H9 (cell line): ENCODE data around the gene PLCH2. TPM values are rescaled to one million over a fixed set of nuclear protein-coding genes. Genes with fewer than 3 reads are reported as not detected.

Source experiments
- DNase-seq: peaks from one replicate; pipeline ENCODE4 v3.0.0-alpha.2; 2017
- H2AFZ ChIP-seq: one replicate; pipeline ENCODE4 v1.6.1; 2013; ENCODE audit warnings: mild to moderate bottlenecking, low read length, control low read depth, moderate library complexity
- H2AK5ac ChIP-seq: 2 replicates; pipeline ENCODE4 v1.6.1; 2013; ENCODE audit warnings: low read length, control low read depth, mixed read lengths; ENCODE audit not compliant: insufficient read length
- H2BK120ac ChIP-seq: one replicate; pipeline ENCODE4 v1.6.1; 2013; ENCODE audit warnings: low read depth, mild to moderate bottlenecking, low read length, control low read depth, inconsistent platforms; ENCODE audit not compliant: poor library complexity, severe bottlenecking
- H2BK12ac ChIP-seq: 2 replicates; pipeline ENCODE4 v1.6.1; 2013; ENCODE audit warnings: low read length, control low read depth, mixed read lengths, low read depth; ENCODE audit not compliant: insufficient read length
- H2BK15ac ChIP-seq: 2 replicates; pipeline ENCODE4 v1.6.1; 2013; ENCODE audit warnings: low read depth, low read length, control low read depth
- H2BK20ac ChIP-seq: one replicate; pipeline ENCODE4 v1.6.1; 2013; ENCODE audit warnings: low read depth, mild to moderate bottlenecking, low read length, control low read depth, inconsistent platforms; ENCODE audit not compliant: poor library complexity, severe bottlenecking
- H2BK5ac ChIP-seq: 2 replicates; pipeline ENCODE4 v1.6.1; 2013; ENCODE audit warnings: low read length, control low read depth, mixed read lengths; ENCODE audit not compliant: insufficient read length
- H3K14ac ChIP-seq: 2 replicates; pipeline ENCODE4 v1.6.1; 2013; ENCODE audit warnings: low read length, control low read depth; ENCODE audit not compliant: insufficient read depth
- H3K18ac ChIP-seq: 2 replicates; pipeline ENCODE4 v1.6.1; 2013; ENCODE audit warnings: low read depth, mild to moderate bottlenecking, mixed read lengths, low read length, control low read depth; ENCODE audit not compliant: insufficient read length
- H3K23ac ChIP-seq: 2 replicates; pipeline ENCODE4 v1.6.1; 2013; ENCODE audit warnings: low read length, control low read depth, mixed read lengths, low read depth; ENCODE audit not compliant: insufficient read length
- H3K23me2 ChIP-seq: 2 replicates; pipeline ENCODE4 v1.6.1; 2013; ENCODE audit warnings: low read depth, mild to moderate bottlenecking, mixed read lengths, low read length, control low read depth; ENCODE audit not compliant: insufficient read length, poor library complexity, severe bottlenecking
- H3K27ac ChIP-seq: 2 replicates; pipeline ENCODE4 v1.5.1; 2013; ENCODE audit warnings: low read length, control low read depth, mixed read lengths, low read depth; ENCODE audit not compliant: insufficient read length
- H3K27me3 ChIP-seq: 2 replicates; pipeline ENCODE4 v1.6.1; 2013; ENCODE audit warnings: low read length, control low read depth, inconsistent platforms; ENCODE audit not compliant: insufficient read depth
- H3K4ac ChIP-seq: 2 replicates; pipeline ENCODE4 v1.6.1; 2013; ENCODE audit warnings: low read depth, mild to moderate bottlenecking, control low read depth, inconsistent platforms, low read length, moderate library complexity
- H3K4me1 ChIP-seq: 2 replicates; pipeline ENCODE4 v1.6.1; 2013; ENCODE audit warnings: low read length, control low read depth, inconsistent platforms; ENCODE audit not compliant: insufficient read depth
- H3K4me2 ChIP-seq: 2 replicates; pipeline ENCODE4 v1.6.1; 2013; ENCODE audit warnings: low read length, control low read depth, mixed read lengths; ENCODE audit not compliant: insufficient read length, insufficient read depth
- H3K56ac ChIP-seq: 2 replicates; pipeline ENCODE4 v1.6.1; 2013; ENCODE audit warnings: low read depth, mild to moderate bottlenecking, mixed read lengths, low read length, control low read depth; ENCODE audit not compliant: insufficient read length
- H3K79me1 ChIP-seq: 2 replicates; pipeline ENCODE4 v1.6.1; 2013; ENCODE audit warnings: low read depth, mild to moderate bottlenecking, moderate library complexity, low read length, control low read depth, inconsistent platforms; ENCODE audit not compliant: insufficient read depth, poor library complexity, severe bottlenecking
- H3K79me2 ChIP-seq: 2 replicates; pipeline ENCODE4 v1.6.1; 2013; ENCODE audit warnings: low read length, control low read depth, inconsistent platforms; ENCODE audit not compliant: insufficient read depth
- H3K9ac ChIP-seq: 2 replicates; pipeline ENCODE4 v1.6.1; 2013; ENCODE audit warnings: low read length, control low read depth, mixed read lengths; ENCODE audit not compliant: insufficient read length; ENCODE audit errors: extremely low read depth
- H3K9me3 ChIP-seq: one replicate; pipeline ENCODE4 v1.6.1; 2013; ENCODE audit warnings: low read depth, low read length, inconsistent platforms; ENCODE audit not compliant: control insufficient read depth
- H3T11ph ChIP-seq: one replicate; pipeline ENCODE4 v1.6.1; 2013; ENCODE audit warnings: mild to moderate bottlenecking, low read length, control low read depth, inconsistent platforms
- H4K20me1 ChIP-seq: one replicate; pipeline ENCODE4 v1.6.1; 2013; ENCODE audit not compliant: control insufficient read depth, insufficient read length, insufficient read depth
- H4K5ac ChIP-seq: 2 replicates; pipeline ENCODE4 v1.6.1; 2013; ENCODE audit warnings: low read depth, mild to moderate bottlenecking, mixed read lengths, low read length, control low read depth; ENCODE audit not compliant: insufficient read length
- H4K8ac ChIP-seq: replicated peaks from 2 replicates; pipeline ENCODE4 v1.6.1; 2013; ENCODE audit warnings: low read length, control low read depth, mixed read lengths, low read depth; ENCODE audit not compliant: insufficient read length
- H4K91ac ChIP-seq: 2 replicates; pipeline ENCODE4 v1.6.1; 2013; ENCODE audit warnings: low read depth, mild to moderate bottlenecking, moderate library complexity, mixed read lengths, low read length, control low read depth; ENCODE audit not compliant: insufficient read length
- H3K27ac Mint-ChIP-seq, 3 experiments: 2 replicates in 2 of 3; 3 replicates in 1 of 3; pipeline ENCODE4 v1.8.0; 2020 to 2021; ENCODE audit warnings: mixed read lengths in 3 of 3, mild to moderate bottlenecking in 1 of 3, moderate library complexity in 1 of 3
- H3K27me3 Mint-ChIP-seq: 2 replicates; pipeline ENCODE4 v1.8.0; 2021; ENCODE audit warnings: low read depth, mild to moderate bottlenecking, moderate library complexity, mixed read lengths
- H3K36me3 Mint-ChIP-seq, 3 experiments: 2 replicates in 2 of 3; 3 replicates in 1 of 3; pipeline ENCODE4 v1.8.0; 2020 to 2021; ENCODE audit warnings: low read depth in 3 of 3, mixed read lengths in 3 of 3; ENCODE audit not compliant: insufficient read depth in 1 of 3
- H3K4me1 Mint-ChIP-seq, 2 experiments: 2 replicates each; pipeline ENCODE4 v1.8.0; 2020; ENCODE audit warnings: mixed read lengths in 2 of 2
- H3K4me3 Mint-ChIP-seq, 2 experiments: 2 replicates in 1 of 2; 3 replicates in 1 of 2; pipeline ENCODE4 v1.8.0; 2020 to 2021; ENCODE audit warnings: mild to moderate bottlenecking in 2 of 2, mixed read lengths in 2 of 2, moderate library complexity in 1 of 2
- H3K9me3 Mint-ChIP-seq, 2 experiments: 2 replicates in 1 of 2; 3 replicates in 1 of 2; pipeline ENCODE4 v1.8.0; 2020; ENCODE audit warnings: mild to moderate bottlenecking in 2 of 2, mixed read lengths in 2 of 2, moderate library complexity in 1 of 2
- WGBS: extraction: QIAGEN DNeasy Blood & Tissue Kit; methylation state at CpG from one replicate; pipeline ENCODE4 v1.1.7; 2013; ENCODE audit warnings: missing lambda C conversion rate, low lambda C conversion rate, mixed read lengths; ENCODE audit not compliant: insufficient read length; ENCODE audit errors: extremely low coverage; 5-methylcytosine and 5-hydroxymethylcytosine counted together
- total RNA-seq: library from RNA; stranded (reverse); gene quantifications from 2 replicates; pipeline ENCODE4 v1.2.1, GENCODE V29; 2021
- TF ChIP-seq, protein P1 (sequence below): fragments of 200-600 bp; sonication (generic); conservative IDR thresholded peaks from 3 replicates; pipeline ENCODE4 v1.8.0; 2021; ENCODE audit warnings: antibody characterized with exemption, mild to moderate bottlenecking

PLCH2 gene
- total RNA-seq, 1 experiment from 2014 or later: 0.09 TPM

DNA sequence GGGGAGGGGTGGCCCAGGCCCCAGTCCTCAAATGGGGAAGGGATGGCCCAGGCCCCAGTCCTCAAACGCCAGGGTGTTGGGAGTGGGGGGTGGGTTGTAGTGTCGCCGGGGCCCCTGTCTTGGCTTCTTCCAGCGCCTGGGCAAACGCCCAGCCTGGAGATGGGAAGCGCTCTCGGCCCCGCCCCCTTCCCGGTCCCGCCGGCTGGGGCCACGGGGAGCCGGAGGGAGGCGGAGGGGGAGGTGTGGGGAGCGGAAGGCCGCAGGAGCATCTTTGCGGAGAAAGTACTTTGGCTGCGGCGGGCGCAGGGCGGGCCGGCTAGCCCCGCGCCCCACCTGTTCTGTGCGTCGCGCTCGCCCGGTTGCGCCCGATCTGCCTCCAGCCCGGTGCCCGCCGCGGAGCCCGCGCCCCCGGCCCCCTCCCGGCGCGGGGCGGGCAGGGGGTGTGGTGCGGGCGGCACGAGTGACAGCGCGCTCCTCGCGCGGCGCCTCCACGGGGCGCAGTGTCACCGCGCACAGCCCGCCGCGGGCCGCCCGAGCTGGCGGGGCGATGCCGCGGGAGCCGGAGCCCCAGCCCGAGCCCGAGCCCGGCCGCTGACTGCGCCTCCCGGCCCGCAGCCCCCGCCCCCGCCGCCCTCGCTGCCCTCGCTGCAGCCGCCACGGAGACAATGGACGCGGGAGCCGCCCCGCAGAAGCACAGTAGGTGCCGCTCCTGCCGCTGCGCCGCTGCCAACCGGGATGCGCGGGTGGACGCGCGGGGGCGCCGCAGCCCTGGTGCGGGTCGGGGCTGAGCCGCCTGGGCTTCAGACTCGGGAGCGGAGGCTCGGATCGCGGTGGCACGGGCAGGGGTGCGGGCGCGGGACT, 32.6 kb upstream of the PLCH2 start:
- no peak overlapping the region for H3K9ac ChIP-seq
- peak overlapping the region in 1 of 2 experiments; percentile 63; a peak in 1 of 5 replicates for H3K4me3 Mint-ChIP-seq
- peaks cover 6% of the 10 kb centered on the region for H3K23me2 ChIP-seq
- no peak overlapping the region for H2BK20ac ChIP-seq
- no peak overlapping the region for H2BK120ac ChIP-seq
- no peak overlapping the region for H3K56ac ChIP-seq
- H4K20me1 ChIP-seq: no peaks in the 10 kb centered on the region
- no peaks in the 10 kb centered on the region for H3K36me3 Mint-ChIP-seq
- H3K79me1 ChIP-seq: no peaks in the 10 kb centered on the region
- H3K23ac ChIP-seq: no peak overlapping the region
- no peak overlapping the region for H2AK5ac ChIP-seq
- no peak overlapping the region for H4K91ac ChIP-seq
- no peak overlapping the region for H3T11ph ChIP-seq
- H3K4me1 Mint-ChIP-seq: peaks cover 3 to 15% of the 10 kb centered on the region in 2 experiments; a peak in 3 of 4 replicates
- H3K14ac ChIP-seq: no peak overlapping the region
- TF ChIP-seq, protein P1, sequence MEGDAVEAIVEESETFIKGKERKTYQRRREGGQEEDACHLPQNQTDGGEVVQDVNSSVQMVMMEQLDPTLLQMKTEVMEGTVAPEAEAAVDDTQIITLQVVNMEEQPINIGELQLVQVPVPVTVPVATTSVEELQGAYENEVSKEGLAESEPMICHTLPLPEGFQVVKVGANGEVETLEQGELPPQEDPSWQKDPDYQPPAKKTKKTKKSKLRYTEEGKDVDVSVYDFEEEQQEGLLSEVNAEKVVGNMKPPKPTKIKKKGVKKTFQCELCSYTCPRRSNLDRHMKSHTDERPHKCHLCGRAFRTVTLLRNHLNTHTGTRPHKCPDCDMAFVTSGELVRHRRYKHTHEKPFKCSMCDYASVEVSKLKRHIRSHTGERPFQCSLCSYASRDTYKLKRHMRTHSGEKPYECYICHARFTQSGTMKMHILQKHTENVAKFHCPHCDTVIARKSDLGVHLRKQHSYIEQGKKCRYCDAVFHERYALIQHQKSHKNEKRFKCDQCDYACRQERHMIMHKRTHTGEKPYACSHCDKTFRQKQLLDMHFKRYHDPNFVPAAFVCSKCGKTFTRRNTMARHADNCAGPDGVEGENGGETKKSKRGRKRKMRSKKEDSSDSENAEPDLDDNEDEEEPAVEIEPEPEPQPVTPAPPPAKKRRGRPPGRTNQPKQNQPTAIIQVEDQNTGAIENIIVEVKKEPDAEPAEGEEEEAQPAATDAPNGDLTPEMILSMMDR: peak; percentile 45; the same call in 2 of the 3 replicates
- no peaks in the 10 kb centered on the region for H3K9me3 ChIP-seq
- DNase-seq: peak; percentile 59
- no peaks in the 10 kb centered on the region for H3K79me2 ChIP-seq
- no peak overlapping the region for H3K27ac ChIP-seq
- WGBS: no CpG with 5 or more reads among the region's 107 CpGs
- peaks cover 14% of the 10 kb centered on the region; the same call in 1 of the 2 replicates for H3K27me3 ChIP-seq
- H2BK15ac ChIP-seq: no peak overlapping the region
- H3K27me3 Mint-ChIP-seq: peaks cover 53% of the 10 kb centered on the region
- no peak overlapping the region for H2BK5ac ChIP-seq
- H2BK12ac ChIP-seq: no peak overlapping the region
- no peak overlapping the region for H3K27ac Mint-ChIP-seq
- no peak overlapping the region for H3K4ac ChIP-seq
- H3K18ac ChIP-seq: no peak overlapping the region
- no peak overlapping the region for H3K4me2 ChIP-seq
- no peaks in the 10 kb centered on the region for H3K9me3 Mint-ChIP-seq
- no peak overlapping the region for H4K5ac ChIP-seq
- no peak overlapping the region for H4K8ac ChIP-seq
- no peaks in the 10 kb centered on the region; the same call in 1 of the 2 replicates for H3K4me1 ChIP-seq
- no peak overlapping the region for H2AFZ ChIP-seq
